AG09309 (cell line): ENCODE measurements around the gene CREB5.

Experiments
- DNase-seq: peaks from one replicate; pipeline ENCODE4 v3.0.0-alpha.2; 2010; ENCODE audit warnings: low read depth
- H3K4me3 ChIP-seq: 2 replicates; pipeline ENCODE4 v1.5.1; 2011; ENCODE audit warnings: mild to moderate bottlenecking, low read depth, low read length, moderate library complexity; ENCODE audit not compliant: control insufficient read depth
- TF ChIP-seq, protein P1 (sequence below): IDR thresholded peaks from 2 replicates; pipeline ENCODE4 v1.5.1; 2011; ENCODE audit warnings: mild to moderate bottlenecking, low read depth, low read length, inconsistent platforms; ENCODE audit not compliant: insufficient read depth, control insufficient read depth; ENCODE audit errors: missing control alignments

The CREB5 gene

DNA sequence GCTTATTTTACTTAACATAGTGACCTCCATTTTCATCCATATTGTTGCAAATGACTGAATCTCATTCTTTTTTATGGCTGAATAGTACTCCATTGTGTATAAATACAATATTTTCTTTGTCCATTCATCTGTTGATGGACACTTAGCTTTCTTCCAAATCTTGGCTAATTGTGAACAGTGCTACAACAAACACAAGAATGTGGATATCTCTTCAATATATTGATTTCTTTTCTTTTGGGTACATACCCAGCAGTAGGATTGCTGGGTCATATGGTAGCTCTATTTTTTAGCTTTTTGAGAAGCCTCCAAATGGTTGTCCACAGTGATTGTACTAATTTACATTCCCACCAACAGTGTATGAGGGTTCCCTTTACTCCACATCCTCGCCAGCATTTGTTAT lies 58.0 kb downstream of the CREB5 start:
- DNase-seq: no peak
- no peak overlapping the region for H3K4me3 ChIP-seq
- TF ChIP-seq, protein P1, sequence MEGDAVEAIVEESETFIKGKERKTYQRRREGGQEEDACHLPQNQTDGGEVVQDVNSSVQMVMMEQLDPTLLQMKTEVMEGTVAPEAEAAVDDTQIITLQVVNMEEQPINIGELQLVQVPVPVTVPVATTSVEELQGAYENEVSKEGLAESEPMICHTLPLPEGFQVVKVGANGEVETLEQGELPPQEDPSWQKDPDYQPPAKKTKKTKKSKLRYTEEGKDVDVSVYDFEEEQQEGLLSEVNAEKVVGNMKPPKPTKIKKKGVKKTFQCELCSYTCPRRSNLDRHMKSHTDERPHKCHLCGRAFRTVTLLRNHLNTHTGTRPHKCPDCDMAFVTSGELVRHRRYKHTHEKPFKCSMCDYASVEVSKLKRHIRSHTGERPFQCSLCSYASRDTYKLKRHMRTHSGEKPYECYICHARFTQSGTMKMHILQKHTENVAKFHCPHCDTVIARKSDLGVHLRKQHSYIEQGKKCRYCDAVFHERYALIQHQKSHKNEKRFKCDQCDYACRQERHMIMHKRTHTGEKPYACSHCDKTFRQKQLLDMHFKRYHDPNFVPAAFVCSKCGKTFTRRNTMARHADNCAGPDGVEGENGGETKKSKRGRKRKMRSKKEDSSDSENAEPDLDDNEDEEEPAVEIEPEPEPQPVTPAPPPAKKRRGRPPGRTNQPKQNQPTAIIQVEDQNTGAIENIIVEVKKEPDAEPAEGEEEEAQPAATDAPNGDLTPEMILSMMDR: no peak

DNA sequence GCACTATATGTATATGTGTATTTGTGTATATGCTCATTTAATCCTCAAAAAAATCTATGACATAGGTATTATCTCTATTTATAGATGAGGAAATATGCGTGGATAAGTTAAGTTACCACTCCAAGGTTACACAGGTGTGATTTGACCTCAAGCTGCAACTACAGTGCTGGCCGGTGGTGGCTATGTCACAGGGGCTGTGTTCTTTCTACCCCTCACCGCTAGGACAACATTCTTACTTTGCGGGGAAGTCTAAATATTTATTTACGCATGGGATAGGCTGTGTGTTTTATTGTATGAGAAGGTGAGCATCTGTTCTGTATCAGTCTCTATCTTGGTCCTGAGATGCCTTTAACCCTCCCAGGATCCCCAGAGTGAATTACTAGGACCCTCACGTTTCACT lies 60.0 kb downstream of the CREB5 start:
- DNase-seq: no peak
- TF ChIP-seq, protein P1: no peak

DNA sequence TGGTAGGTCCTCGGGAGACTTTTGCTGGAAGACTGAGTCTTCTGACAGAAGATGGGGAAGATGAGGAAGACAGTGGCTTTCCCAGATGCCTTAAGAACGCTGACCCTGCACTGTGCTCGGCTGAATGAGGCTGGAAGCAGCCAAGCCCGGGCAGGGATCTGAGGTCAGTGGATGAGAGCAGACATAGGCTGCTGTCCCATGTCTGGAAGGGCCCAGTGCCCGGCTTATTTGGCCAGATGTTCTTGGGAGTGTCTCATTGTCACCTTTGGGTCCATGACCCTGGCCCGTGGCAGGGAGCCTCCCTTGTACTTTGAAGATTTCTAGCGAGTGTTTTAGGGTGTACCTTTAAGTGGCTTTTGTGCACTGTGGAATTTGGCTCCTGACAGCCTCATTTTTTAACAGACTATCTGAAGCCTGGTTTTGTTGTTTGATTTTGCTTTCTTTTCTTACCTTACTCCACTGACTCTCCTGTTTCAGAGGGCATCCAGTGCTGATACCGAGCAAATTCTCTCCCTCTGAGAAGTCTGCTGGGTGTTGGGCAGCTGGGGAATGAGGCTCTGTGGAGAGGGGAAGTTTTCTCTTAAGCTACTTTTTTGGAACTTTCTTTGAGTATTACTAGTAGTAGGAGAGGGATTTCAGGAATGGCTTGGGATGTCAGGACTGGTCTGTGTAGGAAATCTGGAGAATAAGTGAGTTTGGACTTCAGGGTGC lies 61.4 kb downstream of the CREB5 start:
- TF ChIP-seq, protein P1: no peak
- no peak overlapping the region for H3K4me3 ChIP-seq
- DNase-seq: no peak

More for the DNA sequence above, 60.0 kb downstream of the CREB5 start:
- H3K4me3 ChIP-seq: no peak overlapping the region

DNA sequence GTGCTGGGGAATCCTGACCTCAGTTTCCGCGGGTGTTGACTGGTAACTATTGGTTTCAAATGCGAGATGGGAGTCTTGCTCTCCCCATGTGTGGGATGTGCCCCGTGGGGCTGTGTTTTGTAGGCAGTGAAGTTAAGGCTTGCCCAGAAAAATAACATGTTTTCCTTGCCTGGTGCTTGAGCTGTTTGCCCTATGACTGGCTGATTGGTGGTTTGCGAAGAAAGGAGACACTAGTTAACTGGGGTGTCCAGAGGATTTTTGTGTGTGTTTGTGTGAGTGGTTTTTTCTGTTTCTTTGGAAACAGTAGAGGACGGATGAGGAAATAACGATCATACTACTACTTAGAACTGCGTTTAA lies 61.9 kb downstream of the CREB5 start:
- no peak for DNase-seq
- TF ChIP-seq, protein P1: no peak
- H3K4me3 ChIP-seq: no peak overlapping the region

DNA sequence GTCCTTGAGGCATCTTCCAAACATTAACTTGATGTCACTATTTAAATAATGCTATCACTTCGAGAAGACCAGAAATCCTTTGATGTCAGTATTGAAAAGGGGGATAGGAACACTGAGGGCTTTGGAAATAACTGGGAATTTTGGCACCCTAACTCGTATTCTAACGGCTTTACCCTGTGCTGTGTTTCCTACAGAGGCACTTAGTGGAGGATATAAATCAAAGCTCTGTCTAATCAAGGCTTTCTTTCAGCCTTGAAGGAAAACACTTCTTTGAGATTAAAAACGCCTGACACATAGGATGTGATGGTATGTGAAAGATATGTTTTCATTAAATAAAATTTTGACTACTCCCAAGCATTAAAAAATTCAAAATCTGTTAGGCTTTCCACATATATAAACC lies 62.3 kb downstream of the CREB5 start:
- no peak overlapping the region for H3K4me3 ChIP-seq
- DNase-seq: no peak
- TF ChIP-seq, protein P1: no peak

DNA sequence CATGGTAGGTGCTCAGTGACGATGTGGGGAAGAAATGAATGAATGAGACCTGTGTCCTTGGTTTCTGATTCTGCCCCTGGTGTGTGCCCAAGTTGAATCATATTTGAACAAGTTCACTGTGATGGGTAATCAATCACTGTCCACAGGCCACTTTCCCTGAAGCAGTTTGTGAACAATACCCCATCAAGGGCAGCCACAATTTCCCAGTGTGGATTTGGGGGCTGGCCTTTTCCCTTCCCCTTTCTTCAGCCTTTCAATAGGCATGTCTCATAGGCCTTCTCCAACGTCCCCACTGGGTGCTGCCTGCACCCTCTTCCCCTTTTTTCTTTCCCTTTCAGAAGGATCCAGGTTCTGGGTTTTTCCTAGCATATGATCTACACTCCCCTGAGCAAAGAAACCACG lies 64.7 kb downstream of the CREB5 start:
- no peak overlapping the region for H3K4me3 ChIP-seq
- no peak for DNase-seq
- TF ChIP-seq, protein P1: no peak
